Hepatic stellate cell (primary cell): ENCODE measurements around the gene CYP2D6.

Source experiments
- DNase-seq: peaks from one replicate; pipeline ENCODE4 v3.0.0; 2011; ENCODE audit warnings: low spot score

Gene CYP2D6

GRCh38 chr22:42084874-42085273, 45.7 kb downstream of the CYP2D6 start:
- DNase-seq: no peak

GRCh38 chr22:42083119-42083518, 47.5 kb downstream of the CYP2D6 start:
- DNase-seq: no peak

DNA sequence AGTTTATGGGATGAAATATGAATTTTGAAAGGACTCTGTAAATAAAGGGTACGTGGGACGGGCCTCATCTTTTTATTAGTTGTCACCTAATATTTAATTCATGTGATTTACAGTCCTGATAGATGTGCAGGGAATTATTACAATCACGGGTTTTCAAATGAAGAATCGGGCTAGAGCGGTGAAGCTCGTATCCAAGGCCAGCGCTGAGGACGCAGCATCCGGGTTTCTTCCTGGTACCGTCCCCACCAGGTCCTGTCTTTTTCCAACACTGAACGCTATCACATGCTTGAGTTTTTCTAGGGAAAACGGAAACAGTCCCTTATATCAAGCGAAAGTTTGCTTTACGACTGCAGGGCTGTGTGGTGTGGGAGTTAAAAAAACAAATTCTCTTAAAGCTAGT, 50.3 kb downstream of the CYP2D6 start:
- peak; percentile 51 for DNase-seq

GRCh38 chr22:42079319-42080251, 51.0 kb downstream of the CYP2D6 start, which contains the start of gene SMDT1:
Gene SMDT1, plus strand, starts transcription at chr22:42079700. Its CDS starts 69 bp downstream, at chr22:42079769.
- DNase-seq: peak; percentile 99

GRCh38 chr22:42078469-42079318, 51.9 kb downstream of the CYP2D6 start:
- DNase-seq: no peak

DNA sequence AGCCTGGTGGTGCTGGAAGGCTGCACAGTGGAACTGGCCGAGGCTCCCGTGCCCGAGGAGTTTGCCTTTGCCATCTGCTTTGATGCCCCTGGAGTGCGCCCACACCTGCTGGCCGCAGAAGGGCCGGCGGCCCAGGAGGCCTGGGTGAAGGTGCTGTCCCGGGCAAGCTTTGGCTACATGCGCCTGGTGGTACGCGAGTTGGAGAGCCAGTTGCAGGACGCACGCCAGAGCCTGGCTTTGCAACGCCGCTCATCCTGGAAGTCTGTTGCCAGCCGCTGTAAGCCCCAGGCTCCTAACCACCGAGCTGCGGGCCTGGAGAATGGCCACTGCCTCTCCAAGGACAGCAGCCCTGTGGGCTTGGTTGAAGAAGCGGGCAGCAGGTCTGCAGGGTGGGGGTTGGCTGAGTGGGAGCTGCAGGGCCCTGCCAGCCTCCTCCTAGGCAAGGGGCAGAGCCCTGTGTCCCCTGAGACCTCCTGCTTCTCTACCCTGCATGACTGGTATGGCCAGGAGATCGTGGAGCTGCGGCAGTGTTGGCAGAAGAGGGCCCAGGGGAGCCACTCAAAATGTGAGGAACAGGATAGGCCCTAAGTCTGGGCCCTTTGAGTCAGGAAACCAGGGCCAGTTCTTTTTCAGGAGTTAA, 53.0 kb downstream of the CYP2D6 start:
- DNase-seq: no peak

- no peak for DNase-seq
Measured at GRCh38 chr22:42076764-42077485, 53.7 kb downstream of the CYP2D6 start.
